GM19025 (cell line): ENCODE measurements around the gene ANTKMT.

Experiments used
- ATAC-seq: cut with Tn5 transposase; IDR thresholded peaks from one replicate; pipeline ENCODE4 v1.9.1; 2021; ENCODE audit warnings: mild to moderate bottlenecking, low read depth, moderate library complexity; ENCODE audit not compliant: unreplicated experiment

Gene ANTKMT

GRCh38 chr16:726188-726437 lies 5.2 kb downstream of the ANTKMT start:
- ATAC-seq: no peak

DNA sequence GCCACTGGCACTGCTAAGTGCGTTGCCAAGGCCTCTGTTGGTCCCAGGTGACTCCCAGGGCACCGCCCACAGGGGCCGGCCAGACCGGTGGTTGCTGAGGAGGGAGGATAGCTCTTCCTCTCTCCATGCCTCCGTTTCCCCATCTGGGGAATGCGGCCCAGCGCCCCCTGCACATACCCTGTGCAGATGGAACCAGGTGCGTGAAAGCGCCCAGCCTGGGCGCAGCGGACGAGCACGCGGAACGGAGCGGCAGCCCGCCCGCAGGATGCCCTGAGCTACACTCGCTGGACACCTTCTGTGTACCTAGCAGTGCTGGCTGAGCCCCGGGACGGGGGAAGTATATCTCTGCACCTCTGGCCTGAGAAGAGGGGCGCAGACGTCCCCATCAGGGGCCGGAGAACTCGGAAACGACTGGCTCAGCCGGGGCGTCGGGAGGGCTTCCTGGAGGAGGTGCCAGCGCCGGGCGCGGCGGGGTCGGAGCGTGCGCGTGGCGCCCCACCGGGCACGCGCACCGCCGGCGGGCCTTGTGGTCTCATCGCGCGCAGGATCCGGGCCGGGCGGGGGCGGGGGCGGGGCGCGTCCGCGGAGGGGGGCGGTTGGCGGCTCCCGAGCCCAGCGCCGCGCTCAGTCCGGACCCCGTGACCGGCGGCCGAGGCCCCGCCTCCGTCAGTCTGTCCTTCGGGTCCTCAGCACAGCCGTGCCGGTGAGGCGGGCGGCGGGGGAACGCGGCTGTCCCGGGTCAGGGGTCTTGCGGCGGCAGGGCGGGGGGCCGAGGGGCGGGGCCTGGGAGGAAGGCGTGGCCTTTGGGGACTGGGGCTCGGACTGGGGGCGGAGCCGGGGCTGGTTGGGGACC lies 5.7 kb downstream of the ANTKMT start, which contains the start of the genes CCDC78 and HAGHL:
TSS of gene CCDC78 (minus strand) at position 6 of the 853 bp plus-strand sequence. CDS start 76 bp downstream, outside the sequence.
TSS of gene HAGHL (plus strand) at position 669 of the 853 bp plus-strand sequence. CDS start 404 bp downstream, outside the sequence.
- ATAC-seq: no peak

GRCh38 chr16:727291-727977 lies 6.5 kb downstream of the ANTKMT start:
- no peak for ATAC-seq

DNA sequence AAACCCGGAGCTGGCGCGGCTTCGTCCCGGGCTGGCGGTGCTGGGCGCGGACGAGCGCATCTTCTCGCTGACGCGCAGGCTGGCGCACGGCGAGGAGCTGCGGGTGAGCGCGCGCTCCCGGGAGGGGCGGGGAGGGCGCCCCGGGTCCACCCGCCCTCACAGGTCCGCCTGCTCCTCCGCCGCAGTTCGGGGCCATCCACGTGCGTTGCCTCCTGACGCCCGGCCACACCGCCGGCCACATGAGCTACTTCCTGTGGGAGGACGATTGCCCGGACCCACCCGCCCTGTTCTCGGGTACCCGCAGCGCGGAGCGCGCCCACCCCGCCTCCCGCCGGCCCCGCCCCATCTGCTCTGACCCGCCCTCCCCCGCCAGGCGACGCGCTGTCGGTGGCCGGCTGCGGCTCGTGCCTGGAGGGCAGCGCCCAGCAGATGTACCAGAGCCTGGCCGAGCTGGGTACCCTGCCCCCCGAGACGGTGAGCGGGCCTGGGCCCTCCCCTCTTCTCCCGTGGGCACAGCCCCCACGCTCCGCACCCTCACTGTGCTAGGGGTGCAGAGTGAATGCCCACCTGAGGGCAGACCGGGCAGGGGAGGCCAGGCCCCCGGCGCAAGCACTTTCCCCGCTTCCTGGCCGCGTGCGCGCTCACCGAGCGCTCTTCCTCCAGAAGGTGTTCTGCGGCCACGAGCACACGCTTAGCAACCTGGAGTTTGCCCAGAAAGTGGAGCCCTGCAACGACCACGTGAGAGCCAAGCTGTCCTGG lies 7.4 kb downstream of the ANTKMT start:
- peak; percentile 40 for ATAC-seq

- no peak for ATAC-seq
These were observed 8.2 kb downstream of the ANTKMT start for GRCh38 chr16:728890-729744.

DNA sequence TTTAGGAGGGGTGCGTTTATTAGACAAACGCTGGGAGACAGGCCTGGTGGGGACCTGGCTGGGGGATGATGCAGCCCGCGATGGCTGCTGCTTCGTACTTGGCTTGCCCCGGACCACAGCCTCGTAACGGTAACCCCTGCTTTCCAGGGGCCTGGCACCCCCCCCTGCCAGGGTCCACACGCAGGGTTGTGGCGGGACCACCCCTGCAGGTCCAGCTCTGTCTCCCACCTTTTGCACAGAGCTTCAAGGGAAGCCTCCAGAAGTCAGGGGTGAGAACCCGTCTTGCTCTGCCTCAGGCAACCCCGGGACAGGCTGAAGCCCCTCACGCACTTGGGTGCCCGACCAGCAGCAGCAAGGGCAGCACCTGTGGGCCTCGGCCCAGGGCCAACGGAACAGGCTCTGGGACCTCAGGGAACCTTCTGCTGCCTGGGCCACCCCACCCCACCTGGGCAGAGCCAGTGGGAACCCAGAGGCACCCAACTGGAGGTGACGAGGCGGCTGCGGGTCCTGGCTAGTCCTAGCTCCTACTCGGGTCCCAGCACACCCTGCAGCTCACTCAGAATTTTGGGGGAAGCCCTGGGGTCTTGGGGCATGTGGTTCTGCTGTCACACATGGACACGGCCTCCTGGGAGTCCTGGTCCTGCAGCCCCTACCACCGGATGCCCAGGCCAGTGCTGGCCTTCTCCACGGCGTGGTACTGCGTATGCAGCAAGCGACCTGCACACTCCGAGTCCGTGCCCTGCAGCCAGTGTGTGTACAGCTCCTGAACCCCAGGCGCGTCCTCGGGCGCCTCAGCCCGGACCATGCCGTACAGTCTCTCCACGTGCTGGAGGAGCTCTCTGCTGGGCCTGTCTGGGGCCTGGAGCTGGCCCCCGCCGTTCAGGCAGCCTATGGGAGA lies 9.1 kb downstream of the ANTKMT start:
- no peak for ATAC-seq

- no peak for ATAC-seq
These were observed 9.9 kb downstream of the ANTKMT start for GRCh38 chr16:730666-731509.

GRCh38 chr16:732332-732731 lies 11.4 kb downstream of the ANTKMT start:
- no peak for ATAC-seq

- no peak for ATAC-seq
These were observed 12.0 kb downstream of the ANTKMT start for GRCh38 chr16:732936-733335.

DNA sequence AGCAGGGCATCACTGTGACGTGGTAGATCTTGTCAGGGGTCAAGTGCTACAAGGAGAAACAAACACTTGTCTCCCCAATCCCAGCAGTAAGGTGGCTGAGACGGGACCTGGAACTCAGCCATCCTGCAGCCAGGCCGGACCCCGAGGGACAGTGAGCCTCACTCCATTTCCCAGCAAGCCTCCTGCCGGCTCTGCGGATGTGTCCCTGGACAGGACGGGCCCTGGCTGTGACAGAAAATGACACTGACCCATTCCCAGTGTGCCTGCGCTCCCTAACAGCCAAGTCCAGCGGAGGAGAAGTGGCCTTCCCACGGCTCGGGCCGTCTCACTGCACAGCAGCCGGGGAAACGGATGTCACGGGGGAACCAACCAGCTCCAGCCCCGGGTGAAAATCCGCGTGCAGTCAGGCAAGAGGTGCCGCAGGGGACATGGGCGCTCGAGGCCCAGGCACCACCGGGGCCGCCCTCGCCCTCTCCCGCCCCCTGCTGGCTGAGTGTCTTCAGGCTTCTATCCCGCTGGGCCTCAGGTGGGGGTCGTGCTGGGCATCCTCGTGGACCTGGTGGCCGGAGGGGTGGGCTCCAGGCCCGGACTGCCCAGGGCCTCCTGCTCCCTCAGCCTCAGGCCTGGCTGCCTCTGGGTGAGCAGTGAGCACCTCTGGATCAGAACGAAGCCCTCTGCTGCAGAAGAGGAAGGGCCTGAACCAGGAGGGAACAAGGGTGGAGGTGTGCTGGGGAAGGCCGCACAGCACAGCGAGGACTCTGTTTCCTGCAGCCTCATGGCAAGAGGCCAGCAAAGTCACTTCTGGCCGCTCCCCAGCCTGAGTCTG lies 12.6 kb downstream of the ANTKMT start:
- no peak for ATAC-seq

DNA sequence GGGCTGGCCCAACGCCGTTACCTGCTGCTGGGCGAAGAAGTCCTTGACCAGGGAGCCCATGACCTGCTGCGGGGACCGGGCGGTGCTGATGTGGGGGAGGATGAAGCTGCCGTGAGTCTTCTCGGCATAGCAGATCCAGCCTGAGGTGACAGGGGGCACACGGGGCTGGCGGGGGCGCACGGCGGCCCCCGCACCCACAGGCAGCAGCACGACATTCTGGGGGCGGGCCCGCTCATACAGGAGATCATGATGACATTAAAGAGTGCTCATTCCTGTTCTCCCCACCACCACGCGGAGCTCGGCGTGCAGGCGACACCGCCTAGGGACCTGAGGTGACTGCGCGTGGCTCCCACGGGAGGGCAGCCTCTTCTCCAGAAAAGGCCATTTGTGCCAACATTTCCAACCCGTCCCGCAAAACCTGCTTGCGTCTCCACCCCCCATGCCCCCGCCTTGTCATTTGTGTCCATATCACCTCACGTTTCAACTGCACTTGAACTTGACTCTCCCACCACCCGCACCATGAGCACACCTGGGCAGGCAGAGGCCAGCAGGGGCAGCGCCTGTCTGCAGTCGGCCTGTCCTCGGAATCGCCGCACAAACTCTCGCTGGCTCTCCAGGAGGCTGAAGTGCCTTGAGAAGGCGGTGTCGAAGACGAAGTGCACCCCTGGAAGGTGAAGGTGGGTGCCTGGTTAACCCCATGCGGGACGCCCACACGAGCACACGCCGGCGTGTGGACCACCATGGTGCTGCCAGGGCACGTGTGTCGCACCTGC lies 13.4 kb downstream of the ANTKMT start:
- ATAC-seq: no peak

- no peak for ATAC-seq
These were observed 14.3 kb downstream of the ANTKMT start for GRCh38 chr16:734981-735881.

DNA sequence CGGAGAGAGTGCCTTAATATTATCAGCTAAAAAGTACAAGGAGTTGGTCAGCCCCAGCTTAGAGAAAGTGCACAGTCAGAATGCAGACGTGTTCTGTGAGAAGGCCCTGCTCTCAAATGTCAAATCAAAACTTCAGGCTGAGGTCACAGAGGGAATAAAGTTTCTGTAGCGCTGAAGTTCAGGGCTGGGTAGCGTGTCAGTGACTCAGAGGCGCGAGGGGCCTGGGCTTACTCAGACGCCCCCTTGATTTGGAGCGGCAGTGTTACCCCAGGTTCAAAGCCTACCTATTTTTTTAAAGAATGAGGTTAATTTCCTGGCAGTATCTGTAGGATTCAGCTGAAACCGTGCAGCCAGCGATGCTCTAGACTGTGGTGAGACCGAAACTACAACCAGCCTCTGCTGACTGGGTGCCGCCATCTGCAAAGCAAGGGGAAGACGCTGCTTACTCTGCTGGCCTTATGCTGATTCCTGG lies 15.1 kb downstream of the ANTKMT start:
- no peak for ATAC-seq

DNA sequence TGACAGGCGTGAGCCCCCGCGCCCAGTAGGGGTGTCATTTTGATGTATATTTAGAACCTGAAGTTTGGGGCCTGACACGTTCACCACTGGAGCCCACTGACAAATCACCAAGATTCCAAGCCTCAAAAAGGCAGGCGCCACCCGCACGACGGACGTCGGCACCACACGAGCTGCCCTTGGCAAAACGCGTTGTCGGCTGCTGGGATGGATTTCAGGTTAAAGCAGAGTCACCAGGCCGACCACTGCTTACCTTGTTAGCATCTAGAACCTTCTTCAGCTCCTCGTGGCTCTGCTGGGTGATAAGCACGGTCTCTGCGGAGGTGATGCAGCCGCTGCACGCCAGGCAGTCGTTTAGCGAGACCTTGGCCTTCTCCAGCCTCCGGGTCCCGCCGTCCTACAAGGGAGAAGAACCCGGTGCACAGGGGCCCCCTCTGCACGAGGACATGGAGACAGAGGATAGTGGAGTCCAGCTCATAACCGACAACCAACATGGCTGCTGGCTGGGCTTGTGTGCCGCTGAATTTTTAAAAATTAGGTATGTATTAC lies 16.1 kb downstream of the ANTKMT start:
- no peak for ATAC-seq
